K562 (cell line): ENCODE data around the gene SLC38A8. TPM values are rescaled to one million over a fixed set of nuclear protein-coding genes. Genes with fewer than 3 reads are reported as not detected.

Source experiments
- polyA plus RNA-seq, 8 experiments: library from polyadenylated mRNA; depleted of rRNA in 4 of 8; stranded (reverse) in 5 of 8; unstranded in 3 of 8; fragments of >200 nt; fragmentation: Nextera tagmentation in 2 of 8; fragmentation: Illumina TruSeq in 1 of 8; extraction: Ambion mirVana in 2 of 8; extraction: Trizol in 1 of 8; gene quantifications; 2 replicates each; pipeline versions ENCODE4 v1.2.1 to v1.2.3, GENCODE V29; 2011 to 2014; ENCODE audit warnings: inconsistent platforms in 1 of 8, missing spikeins in 1 of 8
- small RNA-seq: library from RNA; depleted of rRNA; stranded (forward); fragments of <200 nt; gene quantifications from one replicate; pipeline ENCODE3, GENCODE V24; 2014
- total RNA-seq, 7 experiments: library from RNA; depleted of rRNA in 6 of 7; stranded (reverse); fragments of >200 nt in 6 of 7; fragmentation: Illumina TruSeq in 2 of 7; extraction: Trizol in 2 of 7; gene quantifications; 2 replicates each; pipeline versions ENCODE4 v1.2.1 to v1.2.3, GENCODE V29; 2011 to 2021; ENCODE audit warnings: low replicate concordance in 1 of 7

SLC38A8 gene
- total and polyA plus RNA-seq, 9 of the 15 experiments (the other 6 are each of a cell fraction or from before 2014, with no cell fraction given): 0.28 TPM; not detected in 8

Small RNA genes lying within 50 kb of the gene (small RNA-seq; reads per million reads assigned to genes)
- gene RNA5SP432: 0.18 reads per million

Other genes with a start within 250 kb of the SLC38A8 start
Only the 7 nearest of the 10 such genes appear.
- 1.00 and 1.7 TPM in 2 replicates for gene MLYCD, start 143.7 kb downstream of the SLC38A8 start, total RNA-seq (2014; rRNA removed)
- gene MLYCD, start 143.7 kb downstream of the SLC38A8 start, total RNA-seq (2014; rRNA removed; fragmentation: Illumina TruSeq; extraction: Trizol): 0.89 and 1.0 TPM in 2 replicates
- 1.0 and 1.2 TPM in 2 replicates for gene MLYCD, start 143.7 kb downstream of the SLC38A8 start, total RNA-seq (2015; rRNA removed; fragmentation: Illumina TruSeq; extraction: Trizol)
- gene MLYCD, start 143.7 kb downstream of the SLC38A8 start, total RNA-seq (2021): 1.8 and 2.0 TPM in 2 replicates
- gene MLYCD, start 143.7 kb downstream of the SLC38A8 start, polyA plus RNA-seq (2011; rRNA removed): 1.1 and 1.5 TPM in 2 replicates
- 0.77 and 0.91 TPM in 2 replicates for gene MLYCD, start 143.7 kb downstream of the SLC38A8 start, polyA plus RNA-seq (2014; fragmentation: Illumina TruSeq; extraction: Trizol)
- under 1 TPM; 0.15 to 0.27 TPM for gene MLYCD, start 143.7 kb downstream of the SLC38A8 start, polyA plus RNA-seq (2014; fragmentation: Nextera tagmentation; extraction: Ambion mirVana)
- gene MLYCD, start 143.7 kb downstream of the SLC38A8 start, polyA plus RNA-seq (2014; rRNA removed): 1.2 and 1.5 TPM in 2 replicates
- 1.9 and 2.2 TPM in 2 replicates for gene OSGIN1, start 89.6 kb downstream of the SLC38A8 start, total RNA-seq (2014; rRNA removed)
- 0.45 and 0.76 TPM in 2 replicates for gene OSGIN1, start 89.6 kb downstream of the SLC38A8 start, total RNA-seq (2014; rRNA removed; fragmentation: Illumina TruSeq; extraction: Trizol)
- gene OSGIN1, start 89.6 kb downstream of the SLC38A8 start, total RNA-seq (2015; rRNA removed; fragmentation: Illumina TruSeq; extraction: Trizol): 1.6 and 1.8 TPM in 2 replicates
- 3.6 and 4.2 TPM in 2 replicates for gene OSGIN1, start 89.6 kb downstream of the SLC38A8 start, total RNA-seq (2021)
- 1.6 and 4.2 TPM in 2 replicates for gene OSGIN1, start 89.6 kb downstream of the SLC38A8 start, polyA plus RNA-seq (2011; rRNA removed)
- gene OSGIN1, start 89.6 kb downstream of the SLC38A8 start, polyA plus RNA-seq (2014; fragmentation: Illumina TruSeq; extraction: Trizol): 1.7 and 5.8 TPM in 2 replicates
- under 1 TPM; 0.03 to 0.04 TPM for gene OSGIN1, start 89.6 kb downstream of the SLC38A8 start, polyA plus RNA-seq (2014; fragmentation: Nextera tagmentation; extraction: Ambion mirVana)
- gene OSGIN1, start 89.6 kb downstream of the SLC38A8 start, polyA plus RNA-seq (2014; rRNA removed): 1.8 and 3.0 TPM in 2 replicates
- not detected in 2 replicates for gene NECAB2, start 74.6 kb downstream of the SLC38A8 start, total RNA-seq (2014; rRNA removed)
- not detected in 2 replicates for gene NECAB2, start 74.6 kb downstream of the SLC38A8 start, total RNA-seq (2014; rRNA removed; fragmentation: Illumina TruSeq; extraction: Trizol)
- not detected in 2 replicates for gene NECAB2, start 74.6 kb downstream of the SLC38A8 start, total RNA-seq (2015; rRNA removed; fragmentation: Illumina TruSeq; extraction: Trizol)
- not detected in 2 replicates for gene NECAB2, start 74.6 kb downstream of the SLC38A8 start, total RNA-seq (2021)
- 0.09 and 0.28 TPM in 2 replicates for gene NECAB2, start 74.6 kb downstream of the SLC38A8 start, polyA plus RNA-seq (2011; rRNA removed)
- gene NECAB2, start 74.6 kb downstream of the SLC38A8 start, polyA plus RNA-seq (2014; fragmentation: Illumina TruSeq; extraction: Trizol): not detected in 2 replicates
- gene NECAB2, start 74.6 kb downstream of the SLC38A8 start, polyA plus RNA-seq (2014; fragmentation: Nextera tagmentation; extraction: Ambion mirVana): not detected
- gene NECAB2, start 74.6 kb downstream of the SLC38A8 start, polyA plus RNA-seq (2014; rRNA removed): 0.03 TPM in 1 of 2 replicates, not detected in the other
- gene MBTPS1, start 74.1 kb upstream of the SLC38A8 start, total RNA-seq (2014; rRNA removed): 43.8 and 50.9 TPM in 2 replicates
- 31.7 and 32.0 TPM in 2 replicates for gene MBTPS1, start 74.1 kb upstream of the SLC38A8 start, total RNA-seq (2014; rRNA removed; fragmentation: Illumina TruSeq; extraction: Trizol)
- gene MBTPS1, start 74.1 kb upstream of the SLC38A8 start, total RNA-seq (2015; rRNA removed; fragmentation: Illumina TruSeq; extraction: Trizol): 35.7 and 40.3 TPM in 2 replicates
- 46.6 and 53.9 TPM in 2 replicates for gene MBTPS1, start 74.1 kb upstream of the SLC38A8 start, total RNA-seq (2021)
- gene MBTPS1, start 74.1 kb upstream of the SLC38A8 start, polyA plus RNA-seq (2011; rRNA removed): 47.5 and 57.6 TPM in 2 replicates
- gene MBTPS1, start 74.1 kb upstream of the SLC38A8 start, polyA plus RNA-seq (2014; fragmentation: Illumina TruSeq; extraction: Trizol): 47.5 and 50.6 TPM in 2 replicates
- 1 to 10 TPM; 2.8 to 4.3 TPM for gene MBTPS1, start 74.1 kb upstream of the SLC38A8 start, polyA plus RNA-seq (2014; fragmentation: Nextera tagmentation; extraction: Ambion mirVana)
- 47.3 and 52.6 TPM in 2 replicates for gene MBTPS1, start 74.1 kb upstream of the SLC38A8 start, polyA plus RNA-seq (2014; rRNA removed)
- gene HSDL1, start 102.4 kb upstream of the SLC38A8 start, total RNA-seq (2014; rRNA removed): 19.7 and 20.5 TPM in 2 replicates
- gene HSDL1, start 102.4 kb upstream of the SLC38A8 start, total RNA-seq (2014; rRNA removed; fragmentation: Illumina TruSeq; extraction: Trizol): 31.5 and 36.4 TPM in 2 replicates
- 38.6 and 39.9 TPM in 2 replicates for gene HSDL1, start 102.4 kb upstream of the SLC38A8 start, total RNA-seq (2015; rRNA removed; fragmentation: Illumina TruSeq; extraction: Trizol)
- gene HSDL1, start 102.4 kb upstream of the SLC38A8 start, total RNA-seq (2021): 26.4 and 27.7 TPM in 2 replicates
- 41.2 and 45.7 TPM in 2 replicates for gene HSDL1, start 102.4 kb upstream of the SLC38A8 start, polyA plus RNA-seq (2011; rRNA removed)
- gene HSDL1, start 102.4 kb upstream of the SLC38A8 start, polyA plus RNA-seq (2014; fragmentation: Illumina TruSeq; extraction: Trizol): 24.1 and 26.9 TPM in 2 replicates
- gene HSDL1, start 102.4 kb upstream of the SLC38A8 start, polyA plus RNA-seq (2014; fragmentation: Nextera tagmentation; extraction: Ambion mirVana): 10 to 100 TPM; 14.8 to 16.3 TPM
- gene HSDL1, start 102.4 kb upstream of the SLC38A8 start, polyA plus RNA-seq (2014; rRNA removed): 25.8 and 31.0 TPM in 2 replicates
- not detected in 2 replicates for gene DNAAF1, start 102.5 kb upstream of the SLC38A8 start, total RNA-seq (2014; rRNA removed)
- gene DNAAF1, start 102.5 kb upstream of the SLC38A8 start, total RNA-seq (2014; rRNA removed; fragmentation: Illumina TruSeq; extraction: Trizol): not detected in 2 replicates
- not detected in 2 replicates for gene DNAAF1, start 102.5 kb upstream of the SLC38A8 start, total RNA-seq (2015; rRNA removed; fragmentation: Illumina TruSeq; extraction: Trizol)
- not detected in 2 replicates for gene DNAAF1, start 102.5 kb upstream of the SLC38A8 start, total RNA-seq (2021)
- gene DNAAF1, start 102.5 kb upstream of the SLC38A8 start, polyA plus RNA-seq (2011; rRNA removed): not detected in 2 replicates
- gene DNAAF1, start 102.5 kb upstream of the SLC38A8 start, polyA plus RNA-seq (2014; fragmentation: Illumina TruSeq; extraction: Trizol): not detected in 2 replicates
- not detected for gene DNAAF1, start 102.5 kb upstream of the SLC38A8 start, polyA plus RNA-seq (2014; fragmentation: Nextera tagmentation; extraction: Ambion mirVana)
- gene DNAAF1, start 102.5 kb upstream of the SLC38A8 start, polyA plus RNA-seq (2014; rRNA removed): 0.01 and 0.23 TPM in 2 replicates
- gene TAF1C, start 144.3 kb upstream of the SLC38A8 start, total RNA-seq (2014; rRNA removed): 26.2 and 43.0 TPM in 2 replicates
- gene TAF1C, start 144.3 kb upstream of the SLC38A8 start, total RNA-seq (2014; rRNA removed; fragmentation: Illumina TruSeq; extraction: Trizol): 7.9 and 9.8 TPM in 2 replicates
- 22.3 and 23.0 TPM in 2 replicates for gene TAF1C, start 144.3 kb upstream of the SLC38A8 start, total RNA-seq (2015; rRNA removed; fragmentation: Illumina TruSeq; extraction: Trizol)
- gene TAF1C, start 144.3 kb upstream of the SLC38A8 start, total RNA-seq (2021): 46.6 and 55.0 TPM in 2 replicates
- 16.7 and 31.2 TPM in 2 replicates for gene TAF1C, start 144.3 kb upstream of the SLC38A8 start, polyA plus RNA-seq (2011; rRNA removed)
- gene TAF1C, start 144.3 kb upstream of the SLC38A8 start, polyA plus RNA-seq (2014; fragmentation: Illumina TruSeq; extraction: Trizol): 21.0 and 35.4 TPM in 2 replicates
- 1 to 10 TPM; 1.5 TPM for gene TAF1C, start 144.3 kb upstream of the SLC38A8 start, polyA plus RNA-seq (2014; fragmentation: Nextera tagmentation; extraction: Ambion mirVana)
- 64.8 and 74.8 TPM in 2 replicates for gene TAF1C, start 144.3 kb upstream of the SLC38A8 start, polyA plus RNA-seq (2014; rRNA removed)